HEK293T (cell line): ENCODE measurements around the gene CLEC4A.
"Not testable (repeated sequence)": the region's sequence is repeated elsewhere in the genome, so short reads cannot be mapped to it uniquely, and the experiment has no call there.

Source experiments
- ARNT ChIP-seq: fragments of 450-650 bp; IDR thresholded peaks from 2 replicates; pipeline ENCODE4 v1.6.1; 2017; ENCODE audit warnings: mild to moderate bottlenecking
- BHLHE40 ChIP-seq: fragments of 450-650 bp; IDR thresholded peaks from 2 replicates; pipeline ENCODE4 v1.6.1; 2016; ENCODE audit warnings: mild to moderate bottlenecking, moderate library complexity, borderline replicate concordance
- CTBP1 ChIP-seq: fragments of 450-650 bp; IDR thresholded peaks from 2 replicates; pipeline ENCODE4 v1.6.1; 2016; ENCODE audit warnings: borderline replicate concordance
- ELF4 ChIP-seq: fragments of 450-650 bp; IDR thresholded peaks from 2 replicates; pipeline ENCODE4 v1.6.1; 2017; ENCODE audit warnings: antibody characterized with exemption
- FOXK2 ChIP-seq: fragments of 450-650 bp; IDR thresholded peaks from 2 replicates; pipeline ENCODE4 v1.6.1; 2016; ENCODE audit warnings: mild to moderate bottlenecking
- FOXM1 ChIP-seq: fragments of 450-650 bp; IDR thresholded peaks from 2 replicates; pipeline ENCODE4 v1.6.1; 2017; ENCODE audit warnings: mild to moderate bottlenecking, borderline replicate concordance
- L3MBTL2 ChIP-seq: fragments of 450-650 bp; conservative IDR thresholded peaks from 2 replicates; pipeline ENCODE4 v1.6.1; 2016; ENCODE audit warnings: mild to moderate bottlenecking
- NFRKB ChIP-seq: fragments of 450-650 bp; IDR thresholded peaks from 2 replicates; pipeline ENCODE4 v1.6.1; 2016; ENCODE audit warnings: mild to moderate bottlenecking, moderate library complexity
- PKNOX1 ChIP-seq: fragments of 450-650 bp; IDR thresholded peaks from 2 replicates; pipeline ENCODE4 v1.6.1; 2016
- SUZ12 ChIP-seq: fragments of 450-650 bp; IDR thresholded peaks from 2 replicates; pipeline ENCODE4 v1.6.1; 2016; ENCODE audit warnings: mild to moderate bottlenecking
- TARDBP ChIP-seq: fragments of 450-650 bp; IDR thresholded peaks from 2 replicates; pipeline ENCODE4 v1.6.1; 2016

GRCh38 chr12:8141647-8142046, 18.2 kb downstream of the CLEC4A start:
- not testable (repeated sequence) for TF ChIP-seq FOXM1, PKNOX1, BHLHE40, ARNT, CTBP1, TARDBP, FOXK2, SUZ12, L3MBTL2, NFRKB, ELF4
